Measurements from ENCODE around the gene LYRM4. TPM values are rescaled to one million over a fixed set of nuclear protein-coding genes. Genes with fewer than 3 reads are reported as not detected.

The LYRM4 gene
- total and polyA plus RNA-seq, 9 of the 15 experiments (the other 6 are each of a cell fraction or from before 2014, with no cell fraction given): 24.2 to 69.4 (median 41.8) TPM

GRCh38 chr6:5099537-5099936 lies 161.2 kb downstream of the LYRM4 start:
- no peak overlapping the region for H3K4me2 ChIP-seq (ENCODE audit: insufficient read depth, low read length)
- no peaks in the 10 kb centered on the region for H3K9me1 ChIP-seq (ENCODE audit: control insufficient read depth, insufficient read depth, low read length)
- no peak for ATAC-seq
- no peaks in the 10 kb centered on the region for H3K9me3 ChIP-seq (replicated peaks; ENCODE audit: control insufficient read depth, insufficient read depth, low read depth, low read length)
- ChIA-PET CTCF (ENCODE audit: low intra/inter-chr PET ratio) (no interaction called here), POLR2A (no interaction called here)
- no peaks in the 10 kb centered on the region for H3K79me2 ChIP-seq (ENCODE audit: control insufficient read depth, insufficient read depth, low read length)
- H3K4me1 ChIP-seq (replicated peaks in 1 of 2; ENCODE audit: control insufficient read depth in 2 of 2, insufficient read depth in 2 of 2, low read length in 2 of 2): peaks cover 0 to 7% of the 10 kb centered on the region in 2 experiments; a peak in 3 of 5 replicates
- TF ChIP-seq CBX1 (IDR thresholded peaks at IDR 0.05; ENCODE audit: low read depth) (no peak), ZNF121 (CRISPR knock-in tag; conservative IDR thresholded peaks at IDR 0.05) (peak; percentile 63)
- no peaks in the 10 kb centered on the region for H3K27me3 ChIP-seq (ENCODE audit: control insufficient read depth in 2 of 2, insufficient read depth in 2 of 2, low read length in 2 of 2)
- H3K36me3 ChIP-seq (ENCODE audit: control insufficient read depth, insufficient read depth, low read length): no peaks in the 10 kb centered on the region
- in situ Hi-C loops (cut with MboI): no loop called here
- H3K27ac ChIP-seq (ENCODE audit: extremely low read depth, low read depth, low read length): no peak overlapping the region
- no peaks in the 10 kb centered on the region for H4K20me1 ChIP-seq (replicated peaks; ENCODE audit: control insufficient read depth, insufficient read depth, low read length)
- H3K9ac ChIP-seq (ENCODE audit: insufficient read depth in 1 of 2, low read depth in 2 of 2, low read length in 2 of 2): no peak overlapping the region
- H3K4me3 ChIP-seq: no peak overlapping the region
- DNase-seq (ENCODE audit: extremely low read depth in 1 of 4, low spot score in 3 of 4): no peak
- no peak for FAIRE-seq
- no peak overlapping the region for H2AFZ ChIP-seq (ENCODE audit: low read depth, low read length)
- 79% methylated on average over 3 of the region's 3 CpGs for WGBS (ENCODE audit: insufficient coverage, low coverage, missing lambda C conversion rate)
- intact Hi-C loops (cut with micrococcal nuclease): no loop called here
- BruUV-seq (replicated peaks): no TSS peak

- H4K20me1 ChIP-seq (replicated peaks; ENCODE audit: control insufficient read depth, insufficient read depth, low read length): no peaks in the 10 kb centered on the region
- ChIA-PET CTCF (ENCODE audit: low intra/inter-chr PET ratio) (no interaction called here), POLR2A (no interaction called here)
- H3K4me3 ChIP-seq: no peak overlapping the region
- H3K36me3 ChIP-seq (ENCODE audit: control insufficient read depth, insufficient read depth, low read length): no peaks in the 10 kb centered on the region
- FAIRE-seq (no peak), ATAC-seq (no peak), DNase-seq (ENCODE audit: extremely low read depth in 1 of 4, low spot score in 3 of 4) (no peak)
- no peaks in the 10 kb centered on the region for H3K27me3 ChIP-seq (ENCODE audit: control insufficient read depth in 2 of 2, insufficient read depth in 2 of 2, low read length in 2 of 2)
- H3K9me1 ChIP-seq (ENCODE audit: control insufficient read depth, insufficient read depth, low read length): no peaks in the 10 kb centered on the region
- no peak overlapping the region for H3K27ac ChIP-seq (ENCODE audit: extremely low read depth, low read depth, low read length)
- no peak overlapping the region for H3K9ac ChIP-seq (ENCODE audit: insufficient read depth in 1 of 2, low read depth in 2 of 2, low read length in 2 of 2)
- no peak overlapping the region for H3K4me2 ChIP-seq (ENCODE audit: insufficient read depth, low read length)
- WGBS (ENCODE audit: insufficient coverage, low coverage, missing lambda C conversion rate): 37% methylated on average over 14 of the region's 14 CpGs
- in situ Hi-C loops (cut with MboI): no loop called here
- BruUV-seq (replicated peaks): no TSS peak
- no peaks in the 10 kb centered on the region for H3K9me3 ChIP-seq (replicated peaks; ENCODE audit: control insufficient read depth, insufficient read depth, low read depth, low read length)
- no peak overlapping the region for H2AFZ ChIP-seq (ENCODE audit: low read depth, low read length)
- no peaks in the 10 kb centered on the region for H3K79me2 ChIP-seq (ENCODE audit: control insufficient read depth, insufficient read depth, low read length)
- H3K4me1 ChIP-seq (replicated peaks in 1 of 2; ENCODE audit: control insufficient read depth in 2 of 2, insufficient read depth in 2 of 2, low read length in 2 of 2): peaks cover 0 to 10% of the 10 kb centered on the region in 2 experiments; a peak in 3 of 5 replicates
- intact Hi-C loops (cut with micrococcal nuclease): no loop called here
- TF ChIP-seq NCOA6 (IDR thresholded peaks at IDR 0.05) (no peak), ZBTB7A (IDR thresholded peaks at IDR 0.05; ENCODE audit: borderline replicate concordance, control insufficient read depth, low read depth, low read length) (no peak), SMARCA4 (IDR thresholded peaks at IDR 0.05) (no peak), SNAPC5 (CRISPR knock-in tag; IDR thresholded peaks at IDR 0.05) (no peak), CBX5 (IDR thresholded peaks at IDR 0.05; ENCODE audit: borderline replicate concordance, low read depth) (no peak), MAFG (tag; conservative IDR thresholded peaks at IDR 0.05) (no peak), CBX8 (IDR thresholded peaks at IDR 0.05; ENCODE audit: borderline replicate concordance, extremely low read depth, low read depth, low read length, poor library complexity, severe bottlenecking) (no peak), POLR2B (IDR thresholded peaks at IDR 0.05; ENCODE audit: low read depth, partially characterized antibody) (no peak), ZKSCAN1 (IDR thresholded peaks at IDR 0.05; ENCODE audit: low read depth, low read length) (no peak), HNRNPK (IDR thresholded peaks at IDR 0.05; ENCODE audit: low read depth, low read length, poor library complexity, severe bottlenecking) (no peak), NFE2L1 (tag; IDR thresholded peaks at IDR 0.05; ENCODE audit: borderline replicate concordance, low read depth) (no peak), ZNF511 (CRISPR knock-in tag; IDR thresholded peaks at IDR 0.05) (no peak), HMG20B (CRISPR knock-in tag; IDR thresholded peaks at IDR 0.05) (no peak), RFX7 (CRISPR knock-in tag; IDR thresholded peaks at IDR 0.05) (no peak), GABPB2 (CRISPR knock-in tag; conservative IDR thresholded peaks at IDR 0.05) (no peak)
These were observed 162.1 kb downstream of the LYRM4 start for GRCh38 chr6:5098501-5099270.

Measured in K562 (cell line).